Endothelial cell of umbilical vein (primary cell): ENCODE measurements around the gene MGAT5.

ENCODE experiments used
- EZH2 ChIP-seq: IDR thresholded peaks from 2 replicates; pipeline ENCODE4 v1.6.1; 2012; ENCODE audit warnings: borderline replicate concordance, low read depth, mild to moderate bottlenecking, moderate library complexity, low read length, inconsistent platforms; ENCODE audit not compliant: severe bottlenecking
- GATA2 ChIP-seq: IDR thresholded peaks from 2 replicates; pipeline ENCODE4 v1.7.0; 2011; ENCODE audit warnings: low read depth, mild to moderate bottlenecking, moderate library complexity, mixed read lengths, low read length; ENCODE audit not compliant: insufficient read length, insufficient read depth
- JUN ChIP-seq: IDR thresholded peaks from 2 replicates; pipeline ENCODE4 v1.6.1; 2011; ENCODE audit warnings: borderline replicate concordance, low read depth; ENCODE audit not compliant: insufficient read length, insufficient read depth
- POLR2A ChIP-seq: IDR thresholded peaks from 2 replicates; pipeline ENCODE4 v1.6.1; 2012; ENCODE audit warnings: low read depth, mild to moderate bottlenecking, control low read depth, low read length
- TF ChIP-seq, protein P1 (sequence below), 2 donors: IDR thresholded peaks; 1 replicate in 1 of 2; 2 replicates in 1 of 2; pipeline ENCODE4 v1.5.1; 2011; ENCODE audit warnings: low read length in 2 of 2, mild to moderate bottlenecking in 2 of 2, moderate library complexity in 2 of 2, control low read depth in 1 of 2, inconsistent platforms in 1 of 2, low read depth in 1 of 2; ENCODE audit not compliant: insufficient read depth in 1 of 2; ENCODE audit errors: extremely low read depth in 1 of 2

DNA sequence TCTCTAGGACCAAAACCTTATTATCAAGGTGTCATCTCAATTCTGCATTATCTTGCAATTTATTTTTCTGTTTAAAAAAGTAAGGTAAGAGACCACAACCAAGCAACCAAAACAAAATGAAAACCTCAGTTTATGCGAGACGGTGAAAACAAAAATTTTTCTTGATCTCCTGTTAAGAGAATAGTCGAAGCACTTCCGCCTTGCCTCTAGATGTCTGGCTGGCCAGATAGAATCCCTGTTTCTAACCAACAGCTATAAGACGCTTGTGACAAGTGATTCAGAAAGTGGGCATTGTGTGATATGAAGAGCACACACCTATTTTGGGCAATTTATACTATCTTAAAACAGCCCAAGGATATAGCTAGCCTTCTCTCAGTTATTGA, 51.2 kb downstream of the MGAT5 start:
- TF ChIP-seq POLR2A: no peak
- no peak for TF ChIP-seq EZH2
- TF ChIP-seq GATA2: no peak
- TF ChIP-seq, protein P1, sequence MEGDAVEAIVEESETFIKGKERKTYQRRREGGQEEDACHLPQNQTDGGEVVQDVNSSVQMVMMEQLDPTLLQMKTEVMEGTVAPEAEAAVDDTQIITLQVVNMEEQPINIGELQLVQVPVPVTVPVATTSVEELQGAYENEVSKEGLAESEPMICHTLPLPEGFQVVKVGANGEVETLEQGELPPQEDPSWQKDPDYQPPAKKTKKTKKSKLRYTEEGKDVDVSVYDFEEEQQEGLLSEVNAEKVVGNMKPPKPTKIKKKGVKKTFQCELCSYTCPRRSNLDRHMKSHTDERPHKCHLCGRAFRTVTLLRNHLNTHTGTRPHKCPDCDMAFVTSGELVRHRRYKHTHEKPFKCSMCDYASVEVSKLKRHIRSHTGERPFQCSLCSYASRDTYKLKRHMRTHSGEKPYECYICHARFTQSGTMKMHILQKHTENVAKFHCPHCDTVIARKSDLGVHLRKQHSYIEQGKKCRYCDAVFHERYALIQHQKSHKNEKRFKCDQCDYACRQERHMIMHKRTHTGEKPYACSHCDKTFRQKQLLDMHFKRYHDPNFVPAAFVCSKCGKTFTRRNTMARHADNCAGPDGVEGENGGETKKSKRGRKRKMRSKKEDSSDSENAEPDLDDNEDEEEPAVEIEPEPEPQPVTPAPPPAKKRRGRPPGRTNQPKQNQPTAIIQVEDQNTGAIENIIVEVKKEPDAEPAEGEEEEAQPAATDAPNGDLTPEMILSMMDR (IDR thresholded peaks at IDR 0.05; ENCODE audit: extremely low read depth in 1 of 2, insufficient read depth in 1 of 2, low read depth in 1 of 2, low read length in 2 of 2): no peak
- no peak for TF ChIP-seq JUN
